NCI-H2081 treated with DMSO at 0.1 percent for 48 hours (cell line): Measurements from ENCODE around the gene R3HCC1L.
A peak's percentile ranks its signal among the peaks of the same experiment; 100 is the strongest.

Experiments
- DNase-seq: peaks from one replicate; lab custom pipeline; 2025; lab: John Stamatoyannopoulos, UW

The R3HCC1L gene

DNA sequence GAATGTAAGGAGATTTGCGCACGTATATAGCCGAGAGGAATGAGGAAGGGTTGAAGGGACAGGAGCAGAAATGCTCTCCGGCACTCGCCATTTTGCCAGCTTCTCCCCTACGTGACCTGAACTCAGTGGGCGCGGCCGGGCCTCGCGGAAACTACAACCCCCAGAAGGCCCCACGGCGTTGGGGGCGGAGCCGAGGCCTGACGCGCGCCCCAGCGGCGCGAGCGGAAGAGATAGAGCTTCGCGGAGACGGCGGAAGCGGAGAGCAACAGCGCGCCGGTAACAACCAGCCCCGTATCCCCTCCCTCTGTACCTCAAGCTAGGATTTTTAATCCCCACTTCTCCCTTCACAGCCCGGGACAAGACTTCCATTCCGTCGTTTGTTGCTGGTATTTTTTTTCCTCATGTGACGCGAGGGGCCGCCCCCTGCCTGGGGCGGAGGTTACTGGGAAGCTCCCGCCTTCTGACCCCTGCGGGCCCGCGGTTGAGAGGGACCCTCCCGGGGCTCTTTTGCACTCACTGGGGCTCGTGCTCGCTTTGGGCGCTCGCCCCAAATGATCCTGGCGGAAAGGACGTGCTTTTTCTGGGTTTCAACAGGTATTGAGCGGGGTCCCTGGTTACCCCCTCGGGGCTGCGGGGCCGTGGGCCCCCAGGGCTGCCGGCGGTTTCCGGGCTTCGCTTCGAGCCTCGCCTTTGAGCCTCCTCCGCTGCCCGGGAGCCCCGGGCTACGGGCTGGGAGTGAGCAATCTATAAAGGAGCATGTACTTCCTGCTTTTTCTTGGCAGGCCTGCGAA lies at the start of gene R3HCC1L:
TSS of gene R3HCC1L (plus strand) at position 227 of the 791 bp plus-strand sequence. CDS start 73,458 bp downstream, outside the sequence.
- peak; percentile 10 for DNase-seq

DNA sequence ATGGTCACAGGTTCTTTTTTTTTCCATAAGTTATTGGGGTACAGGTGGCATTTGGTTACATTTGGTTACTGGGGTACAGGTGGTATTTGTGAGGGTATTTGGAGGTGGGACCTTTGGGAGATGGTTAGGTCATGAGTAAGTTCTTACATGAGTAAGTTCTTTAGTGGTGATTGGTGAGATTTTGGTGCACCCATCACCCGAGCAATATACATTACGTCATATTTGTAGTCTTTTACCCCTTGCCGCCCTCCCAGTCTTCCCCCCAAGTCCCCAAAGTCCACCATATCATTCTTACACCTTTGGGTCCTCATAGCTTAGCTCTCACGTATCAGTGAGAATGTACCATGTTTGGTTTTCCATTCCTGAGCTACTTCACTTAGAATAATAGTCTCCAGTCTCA lies 49.2 kb upstream of the R3HCC1L start:
- no peak for DNase-seq

DNA sequence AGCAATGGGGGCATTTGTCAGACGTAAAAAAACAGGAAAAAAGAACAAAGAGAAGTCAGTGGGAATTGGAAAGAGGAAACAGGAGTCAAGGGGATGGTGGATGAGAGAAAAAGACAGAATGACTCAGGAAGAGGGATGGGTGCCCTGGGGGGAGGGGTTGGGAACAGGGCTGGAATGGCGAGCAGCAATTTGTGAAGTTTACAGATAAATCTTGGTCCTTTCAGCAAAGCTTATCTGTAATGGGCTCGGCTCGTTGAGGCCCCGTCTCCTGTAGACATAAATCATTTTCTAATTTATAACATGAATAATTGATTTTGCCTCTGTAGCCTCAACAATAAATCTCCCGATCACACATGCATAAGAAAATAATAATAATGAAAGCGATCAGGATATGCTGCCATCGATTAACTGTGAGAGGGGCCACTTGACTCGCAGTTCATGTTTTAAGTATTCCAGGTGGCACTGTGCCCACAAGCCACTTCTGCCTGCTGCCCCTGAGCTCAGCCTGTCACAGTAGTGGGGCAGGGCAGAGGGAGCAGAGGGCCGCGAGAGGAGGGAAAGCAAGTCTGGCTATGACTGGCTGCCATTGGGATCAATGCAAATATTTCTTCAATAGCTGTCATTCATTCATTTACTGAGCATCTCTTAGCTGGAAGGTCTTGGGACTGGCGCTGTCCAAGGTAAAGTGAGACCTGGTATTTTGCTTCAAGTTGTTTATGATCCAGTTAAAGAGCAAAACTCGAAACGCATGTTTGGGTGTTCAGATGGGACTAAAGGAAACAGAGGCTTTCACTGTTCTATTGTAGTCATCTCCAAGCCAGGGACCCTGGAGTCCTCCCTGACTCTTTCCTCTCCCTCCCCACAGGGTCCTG lies 47.4 kb upstream of the R3HCC1L start:
- DNase-seq: no peak

DNA sequence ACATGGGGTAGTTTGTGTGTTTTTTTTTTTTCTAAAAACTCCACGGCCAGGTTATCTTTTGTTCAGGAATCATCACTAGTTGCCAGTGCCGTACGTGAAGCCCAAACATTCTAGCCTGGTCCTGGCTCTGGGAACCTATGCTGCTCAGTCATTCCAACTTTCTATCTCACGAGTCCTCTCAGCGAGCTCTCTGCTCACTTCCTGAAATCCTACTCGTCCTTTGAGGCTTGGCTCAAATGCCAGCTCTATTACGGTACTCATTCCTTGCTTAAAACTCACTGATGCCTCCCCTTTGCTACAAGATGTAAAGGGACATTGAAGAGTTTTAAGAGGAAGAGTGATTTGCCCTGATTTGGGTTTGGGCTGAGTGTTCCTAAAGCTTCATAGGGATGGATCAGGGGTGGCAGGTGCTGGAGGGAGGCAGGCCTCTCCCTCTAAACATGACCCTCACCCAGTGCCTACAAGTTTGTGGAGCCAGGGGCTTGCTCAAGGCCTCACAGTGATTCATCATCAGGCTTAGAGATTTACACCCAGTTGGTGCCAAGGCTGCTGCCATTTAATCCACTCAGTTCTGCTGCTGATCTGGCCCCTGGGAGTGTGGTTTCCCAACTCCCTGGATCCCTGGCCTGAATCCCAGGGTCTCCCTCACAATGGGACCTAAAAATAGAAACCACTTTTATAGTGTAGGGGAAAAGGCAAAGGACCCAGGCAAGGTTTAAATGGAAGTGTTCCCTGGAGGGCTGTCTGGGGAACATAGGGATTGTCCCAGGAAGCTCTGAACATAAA lies 46.1 kb upstream of the R3HCC1L start:
- no peak for DNase-seq

DNA sequence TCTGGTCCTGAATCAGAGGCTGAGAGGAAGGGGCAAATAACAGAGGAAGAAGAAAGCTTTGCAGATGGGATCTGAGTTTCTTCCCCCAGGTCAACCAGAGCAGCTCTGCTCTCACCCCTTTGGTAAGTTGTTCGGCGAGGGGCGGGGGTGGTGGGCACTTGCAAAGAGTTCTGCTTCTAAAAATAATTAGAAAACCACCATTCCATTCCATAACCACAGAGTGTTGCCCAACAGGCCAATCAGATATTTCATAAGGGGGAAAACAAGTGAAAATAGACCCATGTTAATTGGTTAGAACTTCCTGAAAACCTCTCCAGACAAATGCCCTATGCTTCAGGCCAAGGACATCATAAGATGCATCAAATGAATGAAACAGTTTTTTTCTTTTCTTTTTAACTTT lies 43.6 kb upstream of the R3HCC1L start:
- DNase-seq: no peak

DNA sequence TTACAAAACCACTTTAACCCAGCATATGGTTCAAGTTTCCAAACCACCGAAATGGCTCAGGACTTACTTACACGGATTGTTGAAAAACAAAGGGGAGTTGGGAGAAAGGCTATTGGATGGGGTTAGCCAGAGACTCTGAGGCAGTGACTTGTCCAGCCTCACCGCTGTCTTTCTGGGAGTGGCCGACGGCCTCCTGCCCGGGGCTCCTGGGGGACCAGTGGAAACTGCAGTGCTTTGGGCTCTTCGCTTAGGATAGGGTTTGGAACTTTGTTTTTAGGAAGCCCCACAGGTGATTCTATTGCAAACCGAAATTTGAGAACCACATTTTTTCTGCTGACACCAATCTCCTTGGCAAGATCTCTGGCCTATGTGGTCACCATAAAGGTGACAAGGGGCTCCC lies 38.1 kb upstream of the R3HCC1L start:
- no peak for DNase-seq

DNA sequence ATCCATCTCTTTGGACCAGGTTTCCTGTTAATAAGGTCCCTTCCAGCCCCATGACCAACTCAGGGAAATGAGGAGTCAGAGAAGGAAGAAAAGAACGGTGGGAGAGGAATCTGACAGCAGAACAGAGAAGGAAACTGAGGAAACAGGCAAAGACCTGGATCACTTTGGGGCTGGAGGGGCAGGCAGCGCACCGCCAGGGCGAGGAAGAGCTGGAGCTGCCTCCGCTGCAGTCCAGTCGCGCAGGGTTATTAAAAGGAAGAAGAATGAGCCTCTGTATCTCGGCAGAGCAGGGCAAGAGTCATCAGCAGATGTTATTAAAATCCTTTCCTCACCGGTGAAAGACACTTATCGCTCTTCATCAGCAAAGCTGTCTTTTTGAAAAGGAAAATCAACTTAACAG lies 37.7 kb upstream of the R3HCC1L start:
- DNase-seq: no peak

DNA sequence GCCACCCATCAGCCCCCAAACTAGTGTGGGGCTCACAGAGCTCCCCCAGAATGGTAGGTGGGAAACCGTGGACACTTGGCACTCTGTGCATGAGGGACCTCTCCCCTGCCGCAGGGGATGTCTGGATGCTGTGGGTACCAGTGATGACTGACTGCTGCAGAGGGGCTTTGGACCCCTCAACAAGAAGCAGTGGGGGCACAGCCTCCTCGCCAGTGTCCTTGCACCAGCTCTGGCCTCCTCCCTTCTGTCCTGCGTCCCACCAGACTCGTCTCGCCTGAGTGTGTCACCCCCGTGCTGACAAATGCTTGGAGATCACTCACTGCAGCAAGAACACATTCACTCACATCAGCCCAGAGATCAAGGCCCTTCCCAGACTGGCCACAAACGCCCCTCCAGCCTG lies 37.3 kb upstream of the R3HCC1L start:
- no peak for DNase-seq

DNA sequence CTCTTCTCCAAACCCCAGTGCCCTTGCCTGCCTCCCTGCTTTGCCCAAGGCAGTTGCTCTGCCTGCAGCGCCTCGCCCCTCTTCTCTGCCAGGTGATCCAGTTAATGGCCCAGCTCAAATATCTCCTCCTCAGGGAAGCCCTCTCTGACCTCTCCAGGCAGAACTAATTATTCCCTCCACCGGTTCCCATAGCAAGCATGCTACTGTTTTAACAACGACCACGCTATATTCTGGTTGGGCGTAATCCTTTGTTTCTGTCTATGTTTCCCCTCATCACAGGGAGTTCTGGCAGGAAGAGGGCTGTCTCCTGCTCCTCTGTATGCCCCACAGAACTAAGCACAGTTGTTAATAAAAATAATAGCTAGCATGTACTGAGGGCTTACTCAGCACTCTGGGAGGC lies 36.8 kb upstream of the R3HCC1L start:
- DNase-seq: no peak

DNA sequence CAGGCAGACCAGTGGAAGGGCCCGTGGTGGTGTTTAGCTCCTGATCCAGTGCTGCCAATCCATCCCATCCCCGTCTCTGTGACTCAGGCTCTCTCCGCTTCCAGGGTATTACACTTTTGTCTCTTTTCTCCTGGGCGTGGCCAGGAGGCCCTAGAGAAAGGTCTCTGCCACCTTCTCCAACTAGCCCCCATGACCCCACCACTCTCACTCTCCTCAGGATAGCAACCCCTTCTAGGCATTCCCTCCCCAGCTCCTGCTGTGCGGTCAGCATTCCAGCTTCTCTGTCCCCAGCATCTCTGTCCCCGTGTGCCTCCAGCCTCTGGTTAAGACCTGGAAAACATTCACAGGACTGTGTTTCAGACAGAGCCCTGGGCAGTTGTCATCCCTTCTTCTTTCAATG lies 36.2 kb upstream of the R3HCC1L start:
- DNase-seq: no peak

DNA sequence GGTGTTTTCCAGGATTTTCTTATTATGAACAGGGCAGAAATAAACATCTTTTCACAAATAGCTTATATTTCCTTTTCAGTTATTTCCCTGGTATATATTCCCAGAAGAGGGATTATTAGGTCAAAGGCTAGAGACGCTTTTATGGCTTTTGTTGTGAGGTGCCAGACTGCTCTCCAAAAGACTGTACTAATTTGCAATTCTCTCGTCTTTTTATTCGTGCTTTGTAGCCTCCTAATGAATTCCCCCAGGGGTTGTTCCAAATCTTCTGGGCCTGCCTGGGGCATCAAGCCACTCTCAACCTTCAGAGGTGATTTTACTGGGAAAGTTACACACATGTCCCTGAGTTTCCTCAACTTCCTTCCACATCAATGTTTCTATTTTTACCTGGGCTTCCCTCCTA lies 34.0 kb upstream of the R3HCC1L start:
- no peak for DNase-seq

DNA sequence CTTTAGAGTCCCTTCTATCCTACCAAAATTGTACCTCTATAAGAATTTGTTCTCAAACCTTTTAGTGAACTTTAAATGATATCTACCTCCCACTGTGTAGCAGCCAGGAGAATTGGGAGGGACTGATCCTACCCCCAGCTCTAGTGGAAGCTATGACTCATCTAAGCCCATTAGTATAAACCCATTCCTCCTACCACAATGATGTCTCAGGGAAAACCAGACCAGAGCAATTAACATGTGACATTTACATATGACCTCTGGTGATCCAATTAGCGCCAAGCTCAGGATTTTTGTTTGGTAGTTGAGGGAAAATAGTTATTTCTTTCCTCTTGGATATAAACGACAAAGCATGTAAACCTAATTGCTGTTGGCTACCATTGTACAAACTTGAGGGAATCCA lies 33.1 kb upstream of the R3HCC1L start:
- no peak for DNase-seq

DNA sequence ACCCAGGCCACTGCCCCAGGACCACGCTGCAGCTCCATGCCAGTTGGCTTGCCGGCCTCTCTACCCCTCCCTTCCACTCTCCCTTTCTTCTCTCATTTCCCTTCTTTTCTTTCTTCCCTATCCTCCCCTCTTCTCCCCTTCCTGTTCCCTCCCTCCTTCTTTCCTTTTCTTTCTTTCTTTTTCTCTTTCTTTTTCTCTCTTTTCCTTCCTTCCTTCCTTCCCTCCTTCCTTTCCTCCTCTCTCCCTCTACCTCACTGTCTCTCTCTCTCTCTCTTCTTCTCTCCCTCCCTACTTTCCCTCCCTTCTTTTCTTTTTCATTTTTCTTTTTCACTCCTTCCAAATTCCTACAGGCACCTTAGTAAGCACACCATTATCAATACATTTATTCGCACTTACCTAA lies 30.3 kb upstream of the R3HCC1L start:
- DNase-seq: no peak

DNA sequence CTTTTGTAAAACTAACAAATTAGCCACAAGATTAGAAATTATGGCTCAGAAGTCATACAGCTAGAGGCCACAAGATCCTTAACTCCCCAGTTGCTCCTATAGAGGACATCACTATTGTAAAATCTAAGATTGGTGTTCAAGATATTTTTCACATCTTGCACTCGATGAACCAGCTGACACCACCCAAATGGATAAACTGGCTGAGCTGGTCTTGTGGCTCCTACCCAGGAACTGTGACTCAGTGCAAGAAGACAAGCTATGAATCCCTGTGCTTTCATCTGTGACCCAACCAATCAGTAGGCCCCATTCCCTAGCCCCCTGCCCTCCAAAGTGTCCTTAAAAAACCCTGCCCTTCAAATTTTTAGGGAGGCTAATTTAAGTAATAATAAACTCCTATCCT lies 27.9 kb upstream of the R3HCC1L start:
- DNase-seq: no peak

DNA sequence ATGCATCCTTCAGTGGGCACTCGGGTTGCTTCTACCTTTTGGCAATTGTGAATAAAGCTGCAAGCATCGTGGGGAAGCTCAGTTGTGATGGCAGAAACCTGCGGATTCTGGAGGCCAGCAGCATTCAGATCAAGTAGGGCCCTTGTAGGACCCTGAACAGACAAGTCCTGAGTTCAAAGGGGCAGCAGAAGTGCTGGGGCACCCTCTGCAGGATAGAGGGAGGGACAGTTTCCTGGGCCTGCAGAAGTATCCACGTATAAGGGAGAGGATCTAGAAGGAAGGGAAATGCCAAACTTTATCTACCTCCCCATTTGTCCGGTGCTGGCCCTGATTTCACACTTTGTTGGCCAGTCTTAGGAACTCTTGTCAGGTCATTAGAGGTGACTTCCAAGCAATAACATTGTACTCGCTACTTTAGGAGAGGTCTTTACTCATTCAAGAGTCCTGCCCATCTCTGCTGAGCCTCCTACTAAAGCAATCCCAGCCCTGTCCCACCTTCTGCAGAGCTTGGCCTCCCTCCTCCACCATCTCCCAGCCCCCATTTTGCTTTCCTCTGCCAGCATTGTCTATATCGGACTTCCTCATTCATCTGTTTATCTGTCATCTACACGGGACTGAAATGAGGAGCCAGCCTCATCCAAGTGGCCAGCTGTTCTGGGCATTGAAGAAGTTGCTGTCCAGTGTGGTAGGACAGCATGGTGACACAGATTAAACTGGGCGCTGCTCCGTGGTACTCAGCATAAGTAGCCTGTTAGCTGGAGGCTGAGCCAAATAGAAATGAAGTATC lies 26.6 kb upstream of the R3HCC1L start:
- DNase-seq: no peak

DNA sequence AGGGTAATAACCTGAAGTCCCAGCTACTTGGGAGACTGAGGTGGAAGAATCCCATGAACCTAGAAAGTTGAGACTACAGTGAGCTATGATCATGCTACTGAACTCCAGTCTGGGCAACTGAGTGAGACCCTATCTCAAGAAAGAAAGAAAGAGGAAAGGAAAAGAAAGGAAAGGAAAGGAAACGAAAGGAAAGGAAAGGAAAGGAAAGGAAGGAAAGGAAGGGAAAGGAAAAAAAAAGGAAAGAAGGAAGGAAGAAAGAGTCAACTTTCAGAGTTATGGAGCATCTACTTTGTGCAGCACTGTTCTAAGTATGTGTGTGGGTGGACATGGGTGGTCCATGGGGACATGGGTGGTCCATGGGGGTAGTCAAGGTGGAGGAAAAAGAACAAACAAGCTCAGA lies 24.1 kb upstream of the R3HCC1L start:
- no peak for DNase-seq

DNA sequence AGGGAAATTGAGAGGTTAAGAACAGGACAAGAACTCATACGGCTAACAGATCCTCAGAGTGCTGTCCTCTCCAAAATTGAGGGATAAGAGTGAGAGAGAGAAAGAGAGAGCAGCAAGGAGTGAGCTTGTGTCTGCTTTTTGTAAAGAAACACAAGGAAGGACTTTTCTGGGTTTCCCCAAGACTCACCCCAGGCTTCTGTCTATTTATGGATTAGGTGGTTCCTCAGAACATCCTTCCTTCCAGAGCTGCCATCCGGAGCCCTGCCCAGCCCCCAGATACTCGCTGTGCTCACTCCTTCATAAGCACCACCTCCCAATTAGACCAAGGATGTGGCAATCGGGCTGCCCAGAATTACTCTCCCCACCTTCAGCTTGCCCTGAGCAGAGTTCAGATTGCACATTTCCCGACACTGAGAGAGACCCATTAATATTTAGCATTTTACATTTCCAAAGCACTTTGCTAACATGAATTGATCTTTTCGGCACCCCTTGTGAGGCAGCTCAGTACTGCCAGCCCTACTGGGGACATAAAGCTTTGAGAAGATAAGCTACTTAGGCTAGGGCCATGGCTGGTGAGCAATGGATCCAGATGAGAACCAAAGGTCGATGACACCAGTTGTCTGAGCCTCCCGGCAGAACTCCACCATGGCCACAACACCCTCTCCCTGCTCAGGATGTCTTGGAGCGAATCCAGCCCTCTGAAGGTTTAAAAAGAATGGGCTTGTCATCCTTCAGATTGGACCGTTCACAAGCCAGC lies 19.2 kb upstream of the R3HCC1L start:
- DNase-seq: no peak

DNA sequence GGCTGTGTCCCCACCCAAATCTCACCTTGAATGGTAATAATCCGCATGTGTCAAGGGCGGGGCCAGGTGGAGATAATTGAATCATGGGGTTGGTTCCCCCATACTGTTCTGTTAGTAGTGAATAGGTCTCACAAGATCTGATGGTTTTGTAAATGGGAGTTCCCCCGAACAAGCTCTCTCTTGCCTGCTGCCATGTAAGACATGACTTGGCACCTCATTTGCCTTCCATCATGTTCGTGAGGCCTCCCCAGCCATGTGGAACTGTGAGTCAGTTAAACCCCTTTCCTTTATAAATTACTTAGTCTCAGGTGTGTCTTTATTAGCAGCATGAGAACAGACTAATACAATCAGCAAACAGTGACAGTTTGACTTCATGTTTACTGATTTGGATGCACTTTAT lies 14.6 kb upstream of the R3HCC1L start:
- DNase-seq: no peak

DNA sequence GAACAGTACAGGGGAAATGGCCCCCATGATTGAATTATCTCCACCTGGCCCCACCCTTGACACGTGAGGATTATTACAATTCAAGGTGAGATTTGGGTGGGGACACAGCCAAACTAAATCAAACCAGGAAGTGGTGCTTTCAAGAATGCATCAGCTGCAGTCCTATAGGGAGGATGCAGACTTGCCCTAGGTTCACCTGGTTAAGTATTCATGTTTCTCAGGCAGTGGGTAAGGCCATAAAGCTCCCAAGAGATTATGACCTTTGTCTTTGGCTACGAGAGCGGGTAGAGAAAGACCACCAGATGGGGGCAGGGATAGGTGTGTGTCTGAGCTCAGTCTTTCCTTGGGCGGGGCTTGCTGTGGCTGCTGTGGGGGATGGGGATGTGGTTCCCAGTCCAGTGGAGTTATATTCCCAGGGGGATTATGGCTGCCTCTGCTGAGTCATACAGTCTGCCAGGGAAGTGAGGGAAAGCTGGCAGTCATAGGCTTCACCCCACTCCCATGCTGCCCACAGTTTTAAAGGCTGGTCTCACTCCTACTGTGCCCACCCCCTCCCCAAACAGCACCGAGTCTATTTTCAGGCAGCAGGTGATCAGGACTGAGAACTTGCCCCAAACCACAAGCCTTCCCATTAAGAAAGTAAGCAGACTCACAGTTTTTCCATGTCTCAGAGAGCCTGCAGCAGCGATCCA lies 8.4 kb upstream of the R3HCC1L start:
- DNase-seq: no peak

DNA sequence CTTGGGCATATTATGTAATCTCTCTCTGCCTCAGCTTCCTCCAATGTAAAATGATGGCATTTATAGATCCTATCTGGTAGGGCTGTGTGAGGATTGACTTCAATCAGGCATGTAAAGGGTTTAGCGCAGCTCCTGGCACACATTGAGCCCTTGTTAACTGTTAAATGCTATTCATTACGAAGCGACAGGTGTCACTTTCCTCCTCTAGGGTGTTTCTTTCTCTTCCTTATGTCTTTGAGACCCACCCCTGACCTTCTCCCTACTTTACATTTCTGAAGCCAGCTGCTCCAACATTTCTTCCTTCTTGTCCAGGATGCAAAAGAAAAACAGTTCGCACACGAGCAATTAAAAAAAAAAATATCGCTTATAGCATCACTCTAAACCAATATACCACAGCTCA lies 5.7 kb upstream of the R3HCC1L start:
- DNase-seq: no peak
